B cell (primary cell): Measurements from ENCODE around the gene KIAA0319L. TPM values are rescaled to one million over a fixed set of nuclear protein-coding genes. Genes with fewer than 3 reads are reported as not detected.

Experiments used
- ATAC-seq: fragments of 200-7000 bp; cut with Tn5 transposase; one replicate; pipeline ENCODE4 v1.10.0; 2021; ENCODE audit warnings: low read depth, mild to moderate bottlenecking, moderate number of reproducible peaks, moderate library complexity
- CTCF ChIA-PET: fragments of 350-600 bp; sonication (Branson Sonifier 250); formaldehyde crosslinking; loops from one replicate; lab custom pipeline; 2021; ENCODE audit warnings: antibody characterized with exemption, inconsistent platforms; lab: Charles Lee
- POLR2A ChIA-PET: fragments of 350-600 bp; sonication (Branson Sonifier 250); formaldehyde crosslinking; loops from one replicate; lab custom pipeline; 2021; ENCODE audit warnings: antibody characterized with exemption; lab: Charles Lee
- DNase-seq: peaks from one replicate; pipeline ENCODE4 v3.0.0; 2013
- H2AFZ ChIP-seq: 2 replicates; pipeline ENCODE4 v1.6.1; 2012; ENCODE audit warnings: mild to moderate bottlenecking, low read depth, low read length; ENCODE audit not compliant: insufficient read depth, poor library complexity, severe bottlenecking
- H3K27ac ChIP-seq, 2 donors: 1 replicate in 1 of 2; 2 replicates in 1 of 2; pipeline ENCODE4 v1.5.1; 2012 to 2013; ENCODE audit warnings: low read length in 2 of 2, mild to moderate bottlenecking in 2 of 2, moderate library complexity in 1 of 2
- H3K27me3 ChIP-seq, 4 experiments: fragments of 200-600 bp in 1 of 4; sonication (generic) in 1 of 4; replicated peaks in 1 of 4; 1 replicate in 2 of 4; 2 replicates in 2 of 4; pipeline versions ENCODE4 v1.6.1 to v1.7.0; 2013 to 2016; ENCODE audit warnings: low read length in 3 of 4, mild to moderate bottlenecking in 2 of 4, mixed read lengths in 1 of 4, moderate library complexity in 1 of 4; ENCODE audit not compliant: insufficient read depth in 4 of 4, control insufficient read depth in 3 of 4; ENCODE audit errors: control extremely low read depth in 1 of 4
- H3K36me3 ChIP-seq, 2 experiments: replicated peaks in 1 of 2; 1 replicate in 1 of 2; 2 replicates in 1 of 2; pipeline versions ENCODE4 v1.6.1 to v1.7.1; 2013; ENCODE audit warnings: low read length in 1 of 2; ENCODE audit not compliant: insufficient read depth in 2 of 2, control insufficient read depth in 1 of 2; ENCODE audit errors: control extremely low read depth in 1 of 2, extremely low read depth in 1 of 2
- H3K4me1 ChIP-seq, 2 donors: fragments of 200-600 bp in 1 of 2; sonication (generic) in 1 of 2; 1 replicate in 1 of 2; 2 replicates in 1 of 2; pipeline versions ENCODE4 v1.5.1 to v1.6.1; 2013 to 2017; ENCODE audit warnings: low read length in 2 of 2; ENCODE audit not compliant: control insufficient read depth in 2 of 2, insufficient read depth in 2 of 2
- H3K4me2 ChIP-seq: replicated peaks from 2 replicates; pipeline ENCODE3; 2012; ENCODE audit warnings: mild to moderate bottlenecking, low read depth, low read length; ENCODE audit not compliant: poor library complexity, severe bottlenecking
- H3K4me3 ChIP-seq, 5 experiments: fragments of 200-600 bp in 1 of 5; sonication (generic) in 1 of 5; 1 replicate in 3 of 5; 2 replicates in 2 of 5; pipeline versions ENCODE4 v1.5.1 to v1.7.0; 2011 to 2016; ENCODE audit warnings: low read length in 4 of 5, mild to moderate bottlenecking in 4 of 5, low read depth in 2 of 5, control low read depth in 1 of 5, moderate library complexity in 1 of 5; ENCODE audit not compliant: insufficient read depth in 1 of 5; ENCODE audit errors: control extremely low read depth in 1 of 5, extremely low read depth in 1 of 5
- H3K79me2 ChIP-seq: fragments of 200-600 bp; sonication (generic); one replicate; pipeline ENCODE4 v1.6.0; 2016; ENCODE audit warnings: low read length; ENCODE audit not compliant: control insufficient read depth, insufficient read depth
- H3K9ac ChIP-seq: fragments of 200-600 bp; sonication (generic); 2 replicates; pipeline ENCODE4 v1.6.1; 2017; ENCODE audit warnings: mild to moderate bottlenecking, low read length, moderate library complexity
- H3K9me3 ChIP-seq, 3 donors: one replicate each; pipeline versions ENCODE4 v1.6.1 to v1.7.1; 2013; ENCODE audit warnings: low read length in 2 of 3; ENCODE audit not compliant: control insufficient read depth in 2 of 3, insufficient read depth in 1 of 3; ENCODE audit errors: control extremely low read depth in 1 of 3
- H4K20me1 ChIP-seq: 2 replicates; pipeline ENCODE4 v1.6.0; 2012; ENCODE audit warnings: mild to moderate bottlenecking, low read length; ENCODE audit not compliant: insufficient read depth, control insufficient read depth, poor library complexity, severe bottlenecking
- H3K27ac Mint-ChIP-seq: one replicate; pipeline ENCODE4 v1.8.0; 2021; ENCODE audit warnings: mixed read lengths
- H3K27me3 Mint-ChIP-seq: one replicate; pipeline ENCODE4 v1.8.0; 2021; ENCODE audit warnings: mixed read lengths
- H3K4me1 Mint-ChIP-seq: one replicate; pipeline ENCODE4 v1.8.0; 2021; ENCODE audit warnings: mixed read lengths
- H3K4me3 Mint-ChIP-seq: one replicate; pipeline ENCODE4 v1.8.0; 2021; ENCODE audit warnings: mixed read lengths
- H3K9me3 Mint-ChIP-seq: one replicate; pipeline ENCODE4 v1.8.0; 2022; ENCODE audit warnings: mixed read lengths; ENCODE audit not compliant: insufficient read depth
- EZH2 ChIP-seq: IDR thresholded peaks from 2 replicates; pipeline ENCODE4 v1.6.1; 2012; ENCODE audit warnings: borderline replicate concordance, low read depth, mild to moderate bottlenecking, moderate library complexity, low read length; ENCODE audit not compliant: insufficient read depth, poor library complexity, severe bottlenecking
- WGBS: methylation state at CpG from one replicate; pipeline ENCODE4 v1.1.5; 2013; ENCODE audit warnings: missing lambda C conversion rate; ENCODE audit not compliant: insufficient coverage; 5-methylcytosine and 5-hydroxymethylcytosine counted together
- intact Hi-C: fragments of 100-400 bp; cut with micrococcal nuclease; formaldehyde crosslinking; loops from one replicate; pipeline ENCODE4 v1.10.0; 2022
- polyA plus RNA-seq: library from polyadenylated mRNA; depleted of rRNA; stranded (reverse); fragments of >200 nt; gene quantifications from 2 replicates; pipeline ENCODE4 v1.2.3, GENCODE V29; 2012
- total RNA-seq, 2 donors: library from RNA; stranded (reverse); fragments of 120-200 nt in 1 of 2; gene quantifications; 1 replicate in 1 of 2; 2 replicates in 1 of 2; pipeline versions ENCODE4 v1.2.3 to v1.2.4, GENCODE V29; 2013 to 2022
- TF ChIP-seq, protein P1 (sequence below): fragments of 200-600 bp; IDR thresholded peaks from one replicate; pipeline ENCODE4 v1.8.0; 2022; ENCODE audit warnings: antibody characterized with exemption, mild to moderate bottlenecking

KIAA0319L gene
- total and polyA plus RNA-seq, 2 donors (not counting 1 experiment from before 2014, with no cell fraction given) = 35.9 to 78.1 TPM

DNA sequence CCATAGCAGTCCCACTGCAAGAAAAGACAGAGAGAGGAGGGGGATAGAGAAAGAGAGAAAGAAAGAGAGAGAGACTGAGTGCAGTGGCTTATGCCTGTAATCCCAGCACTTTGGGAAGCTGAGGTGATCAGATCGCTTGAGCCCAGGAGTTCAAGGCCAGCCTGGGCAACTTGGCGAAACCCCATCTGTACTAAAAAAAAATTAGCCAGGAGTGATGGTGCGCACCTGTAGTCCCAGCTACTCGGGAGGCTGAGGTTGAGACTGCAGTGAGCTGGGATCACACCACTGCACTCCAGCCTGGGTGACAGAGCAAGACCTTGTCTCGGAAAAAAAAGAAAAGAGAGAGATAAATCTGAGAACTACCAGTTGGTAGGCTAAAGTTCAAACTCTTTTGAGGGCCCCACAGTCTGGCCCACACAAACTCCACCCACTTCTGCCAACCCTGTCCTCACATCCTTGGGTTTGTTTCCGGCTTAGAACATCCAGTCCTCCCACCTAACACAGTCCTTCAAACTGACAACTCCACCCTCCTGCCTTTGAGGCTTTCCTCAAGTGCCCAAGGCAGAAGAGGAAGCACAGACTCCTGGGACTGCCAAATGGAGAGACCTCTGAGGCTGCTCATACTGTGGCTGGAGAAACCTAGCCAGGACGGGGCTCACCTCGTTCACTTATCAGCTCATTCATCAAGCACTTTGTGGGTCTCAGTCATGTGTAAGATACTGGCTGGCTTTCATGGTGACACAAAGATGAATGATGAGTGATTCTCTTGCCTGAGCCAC is 36.0 kb upstream of the KIAA0319L start:
- 65% methylated on average over 4 of the region's 8 CpGs for WGBS
- ChIA-PET POLR2A (interaction anchor here (1.0 kb wide), 1 partner anchor 49 kb away, joined by 12 read pairs; no protein-coding TSS in a partner anchor), CTCF (interaction anchor here (1.6 kb wide), 1 partner anchor 133 kb away, joined by 4 read pairs; no protein-coding TSS in a partner anchor)
- H3K9me3 Mint-ChIP-seq = no peaks in the 10 kb centered on the region
- H3K4me1 Mint-ChIP-seq = no peaks in the 10 kb centered on the region
- Histone ChIP-seq H3K9me3 (no peaks in the 10 kb centered on the region), H3K4me2 (no peak overlapping the region), H3K4me1 (no peaks in the 10 kb centered on the region), H3K27ac (no peak overlapping the region), H3K79me2 (no peaks in the 10 kb centered on the region), H3K27me3 (no peaks in the 10 kb centered on the region), H2AFZ (no peak overlapping the region), H3K4me3 (no peak overlapping the region), H4K20me1 (no peaks in the 10 kb centered on the region), H3K9ac (no peak overlapping the region), H3K36me3 (peaks cover 0 to 3% of the 10 kb centered on the region in 2 experiments)
- H3K27me3 Mint-ChIP-seq = no peaks in the 10 kb centered on the region
- ATAC-seq (no peak), DNase-seq (no peak)
- no peak overlapping the region for H3K27ac Mint-ChIP-seq
- H3K4me3 Mint-ChIP-seq = no peak overlapping the region
- intact Hi-C loops = no loop called here
- TF ChIP-seq EZH2 = no peak
- TF ChIP-seq, protein P1, sequence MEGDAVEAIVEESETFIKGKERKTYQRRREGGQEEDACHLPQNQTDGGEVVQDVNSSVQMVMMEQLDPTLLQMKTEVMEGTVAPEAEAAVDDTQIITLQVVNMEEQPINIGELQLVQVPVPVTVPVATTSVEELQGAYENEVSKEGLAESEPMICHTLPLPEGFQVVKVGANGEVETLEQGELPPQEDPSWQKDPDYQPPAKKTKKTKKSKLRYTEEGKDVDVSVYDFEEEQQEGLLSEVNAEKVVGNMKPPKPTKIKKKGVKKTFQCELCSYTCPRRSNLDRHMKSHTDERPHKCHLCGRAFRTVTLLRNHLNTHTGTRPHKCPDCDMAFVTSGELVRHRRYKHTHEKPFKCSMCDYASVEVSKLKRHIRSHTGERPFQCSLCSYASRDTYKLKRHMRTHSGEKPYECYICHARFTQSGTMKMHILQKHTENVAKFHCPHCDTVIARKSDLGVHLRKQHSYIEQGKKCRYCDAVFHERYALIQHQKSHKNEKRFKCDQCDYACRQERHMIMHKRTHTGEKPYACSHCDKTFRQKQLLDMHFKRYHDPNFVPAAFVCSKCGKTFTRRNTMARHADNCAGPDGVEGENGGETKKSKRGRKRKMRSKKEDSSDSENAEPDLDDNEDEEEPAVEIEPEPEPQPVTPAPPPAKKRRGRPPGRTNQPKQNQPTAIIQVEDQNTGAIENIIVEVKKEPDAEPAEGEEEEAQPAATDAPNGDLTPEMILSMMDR = no peak

DNA sequence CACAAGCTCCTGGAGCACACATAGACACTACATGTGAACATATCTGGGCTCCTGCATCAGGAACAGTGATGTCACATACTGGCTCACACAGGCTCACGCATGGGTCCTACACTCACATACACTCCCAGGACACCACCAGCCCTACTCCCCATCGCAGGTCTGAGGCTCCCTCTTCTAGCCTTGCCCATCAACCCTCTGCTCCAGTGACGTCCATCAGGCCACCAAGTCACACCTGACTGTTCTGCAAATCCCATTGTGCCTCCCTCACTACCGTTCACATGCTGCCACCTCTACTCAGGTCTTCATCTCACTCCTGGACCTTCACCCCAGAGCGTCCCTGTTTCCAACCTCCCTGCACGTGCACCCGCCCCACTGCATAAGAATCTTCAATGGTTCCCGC is 34.0 kb upstream of the KIAA0319L start:
- Histone ChIP-seq H4K20me1 (no peaks in the 10 kb centered on the region), H2AFZ (no peak overlapping the region), H3K9ac (no peak overlapping the region), H3K9me3 (no peaks in the 10 kb centered on the region), H3K4me3 (no peak overlapping the region), H3K27ac (no peak overlapping the region), H3K36me3 (peaks cover 0 to 3% of the 10 kb centered on the region in 2 experiments), H3K4me1 (no peaks in the 10 kb centered on the region), H3K79me2 (no peaks in the 10 kb centered on the region), H3K4me2 (no peak overlapping the region), H3K27me3 (no peaks in the 10 kb centered on the region)
- ATAC-seq (no peak), DNase-seq (no peak)
- H3K27ac Mint-ChIP-seq = no peak overlapping the region
- ChIA-PET POLR2A (no interaction called here), CTCF (interaction anchor here (1.2 kb wide), 1 partner anchor 10 kb away, joined by 3 read pairs; no protein-coding TSS in a partner anchor)
- H3K9me3 Mint-ChIP-seq = no peaks in the 10 kb centered on the region
- intact Hi-C loops = no loop called here
- no peaks in the 10 kb centered on the region for H3K27me3 Mint-ChIP-seq
- H3K4me3 Mint-ChIP-seq = no peak overlapping the region
- H3K4me1 Mint-ChIP-seq = no peaks in the 10 kb centered on the region
- WGBS = 96% methylated on average over 5 of the region's 8 CpGs
- no peak for TF ChIP-seq EZH2
- TF ChIP-seq, protein P1 = no peak
